SW480 (cell line): ENCODE results near the gene GPC6.

Experiments
- DNase-seq: peaks from one replicate; pipeline ENCODE4 v3.0.0-alpha.2; 2016; ENCODE audit warnings: low spot score

Gene GPC6

GRCh38 chr13:94351292-94351990 lies 1124.8 kb downstream of the GPC6 start:
- no peak for DNase-seq

GRCh38 chr13:94352057-94352456 lies 1125.5 kb downstream of the GPC6 start:
- DNase-seq: no peak

GRCh38 chr13:94353167-94353710 lies 1126.6 kb downstream of the GPC6 start:
- DNase-seq: no peak

GRCh38 chr13:94359875-94360274 lies 1133.3 kb downstream of the GPC6 start:
- no peak for DNase-seq

GRCh38 chr13:94362411-94362909 lies 1135.9 kb downstream of the GPC6 start:
- peak; percentile 63 for DNase-seq

GRCh38 chr13:94366677-94367076 lies 1140.1 kb downstream of the GPC6 start:
- no peak for DNase-seq

- DNase-seq: no peak
Measured at GRCh38 chr13:94369972-94370436, 1143.4 kb downstream of the GPC6 start.

GRCh38 chr13:94371855-94372254 lies 1145.2 kb downstream of the GPC6 start:
- no peak for DNase-seq

- no peak for DNase-seq
Measured at GRCh38 chr13:94382517-94382916, 1155.9 kb downstream of the GPC6 start.

- DNase-seq: no peak
Measured at GRCh38 chr13:94382960-94383359, 1156.4 kb downstream of the GPC6 start.

- no peak for DNase-seq
Measured at GRCh38 chr13:94384231-94384905, 1157.8 kb downstream of the GPC6 start.

GRCh38 chr13:94387047-94387446 lies 1160.4 kb downstream of the GPC6 start:
- DNase-seq: no peak

GRCh38 chr13:94389604-94390351 lies 1163.2 kb downstream of the GPC6 start:
- no peak for DNase-seq

GRCh38 chr13:94390881-94391280 lies 1164.3 kb downstream of the GPC6 start:
- no peak for DNase-seq

- no peak for DNase-seq
Measured at GRCh38 chr13:94394723-94395122, 1168.1 kb downstream of the GPC6 start.

- no peak for DNase-seq
Measured at GRCh38 chr13:94395860-94396259, 1169.3 kb downstream of the GPC6 start.

- no peak for DNase-seq
Measured at GRCh38 chr13:94399812-94400211, 1173.2 kb downstream of the GPC6 start.

- no peak for DNase-seq
Measured at GRCh38 chr13:94400874-94401273, 1174.3 kb downstream of the GPC6 start.

GRCh38 chr13:94408314-94409036 lies 1181.9 kb downstream of the GPC6 start:
- no peak for DNase-seq

GRCh38 chr13:94411747-94412146 lies 1185.1 kb downstream of the GPC6 start:
- DNase-seq: no peak

GRCh38 chr13:94412870-94413597 lies 1186.4 kb downstream of the GPC6 start:
- no peak for DNase-seq
